Measurements from ENCODE around the gene PTOV1. TPM values are rescaled to one million over a fixed set of nuclear protein-coding genes. Genes with fewer than 3 reads are reported as not detected.

PTOV1 gene
- total and polyA plus RNA-seq, 2 of the 8 experiments (the other 6 are each of a cell fraction or from before 2014, with no cell fraction given), result 147 to 251 TPM

DNA sequence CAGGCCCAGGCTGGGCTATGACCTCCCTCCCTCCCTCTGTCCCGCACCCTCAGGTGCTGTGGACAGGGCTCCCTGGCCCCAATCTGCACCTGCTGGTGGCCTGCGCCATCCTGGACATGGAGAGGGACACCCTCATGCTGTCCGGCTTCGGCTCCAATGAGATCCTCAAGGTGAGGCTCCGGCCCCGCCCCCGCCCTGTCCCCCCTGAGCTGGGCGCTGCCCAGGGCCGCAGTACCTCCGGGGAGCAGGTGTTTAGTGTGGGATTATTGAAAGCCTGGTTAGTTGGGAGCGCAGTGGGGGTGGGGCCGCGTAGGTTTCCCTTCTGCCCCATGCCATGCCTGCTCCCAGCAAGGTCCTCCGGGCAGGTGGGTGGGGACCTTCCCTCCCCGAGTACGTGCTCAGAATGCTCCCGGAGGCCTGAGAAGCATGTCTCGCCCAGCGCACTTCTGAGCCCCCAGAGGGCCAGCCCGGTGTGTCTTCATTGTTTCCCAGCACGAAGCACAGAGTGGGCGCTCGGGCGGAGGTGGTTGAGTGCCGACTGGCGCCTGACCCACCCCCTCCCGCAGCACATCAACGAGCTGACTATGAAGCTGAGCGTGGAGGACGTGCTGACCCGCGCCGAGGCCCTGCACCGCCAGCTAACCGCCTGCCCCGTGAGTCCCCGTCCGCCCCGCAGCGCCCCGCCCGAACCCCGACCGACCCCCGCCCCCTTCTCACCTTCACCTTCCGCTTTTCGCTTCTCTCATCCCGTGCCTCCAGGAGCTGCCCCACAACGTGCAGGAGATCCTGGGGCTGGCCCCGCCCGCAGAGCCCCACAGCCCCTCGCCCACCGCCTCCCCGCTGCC lies 36.9 kb downstream of the PTOV1 start (continued):
- TF ChIP-seq, protein P1, sequence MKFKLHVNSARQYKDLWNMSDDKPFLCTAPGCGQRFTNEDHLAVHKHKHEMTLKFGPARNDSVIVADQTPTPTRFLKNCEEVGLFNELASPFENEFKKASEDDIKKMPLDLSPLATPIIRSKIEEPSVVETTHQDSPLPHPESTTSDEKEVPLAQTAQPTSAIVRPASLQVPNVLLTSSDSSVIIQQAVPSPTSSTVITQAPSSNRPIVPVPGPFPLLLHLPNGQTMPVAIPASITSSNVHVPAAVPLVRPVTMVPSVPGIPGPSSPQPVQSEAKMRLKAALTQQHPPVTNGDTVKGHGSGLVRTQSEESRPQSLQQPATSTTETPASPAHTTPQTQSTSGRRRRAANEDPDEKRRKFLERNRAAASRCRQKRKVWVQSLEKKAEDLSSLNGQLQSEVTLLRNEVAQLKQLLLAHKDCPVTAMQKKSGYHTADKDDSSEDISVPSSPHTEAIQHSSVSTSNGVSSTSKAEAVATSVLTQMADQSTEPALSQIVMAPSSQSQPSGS (IDR thresholded peaks at IDR 0.05; ENCODE audit: low read length), result no peak
- no peak for TF ChIP-seq CTBP2 (IDR thresholded peaks at IDR 0.05; ENCODE audit: borderline replicate concordance, insufficient read depth, insufficient read length, low read length)
- no peak for TF ChIP-seq RBBP5 (IDR thresholded peaks at IDR 0.05; ENCODE audit: borderline replicate concordance, low read depth, low read length)

Measured in H1 (cell line).